Amygdala (tissue), 56 donors: ENCODE data around the gene BTG4.
A peak's percentile ranks its signal among the peaks of the same experiment; 100 is the strongest.

ENCODE experiments used
- DNase-seq, 56 donors: peaks; one replicate each; lab custom pipeline; 2025; lab: John Stamatoyannopoulos, UW

Gene BTG4

GRCh38 chr11:111456859-111457730 lies 55.1 kb downstream of the BTG4 start:
- DNase-seq, result no peak

- no peak for DNase-seq
Measured at GRCh38 chr11:111456086-111456858, 55.9 kb downstream of the BTG4 start.

- DNase-seq, result no peak
Measured at GRCh38 chr11:111455291-111456085, 56.7 kb downstream of the BTG4 start.

GRCh38 chr11:111454561-111455192 lies 57.5 kb downstream of the BTG4 start:
- peak in 45 of 56 donors; percentile 13 to 81 (median 51) for DNase-seq

GRCh38 chr11:111452817-111453552 lies 59.2 kb downstream of the BTG4 start:
- no peak for DNase-seq

- DNase-seq, result no peak
Measured at GRCh38 chr11:111452146-111452545, 60.0 kb downstream of the BTG4 start.

- DNase-seq, result no peak
Measured at GRCh38 chr11:111450480-111451320, 61.5 kb downstream of the BTG4 start.

GRCh38 chr11:111449696-111450479 lies 62.3 kb downstream of the BTG4 start:
- DNase-seq, result peak in 32 of 56 donors; percentile 13 to 94 (median 44)

GRCh38 chr11:111448831-111449557 lies 63.2 kb downstream of the BTG4 start:
- peak in 1 of 56 donors; percentile 40 for DNase-seq

- DNase-seq, result no peak
Measured at GRCh38 chr11:111448414-111448813, 63.8 kb downstream of the BTG4 start.

- no peak for DNase-seq
Measured at GRCh38 chr11:111447931-111448330, 64.3 kb downstream of the BTG4 start.

GRCh38 chr11:111447112-111447471 lies 65.1 kb downstream of the BTG4 start:
- DNase-seq, result no peak

GRCh38 chr11:111446404-111447111 lies 65.6 kb downstream of the BTG4 start:
- peak in 52 of 56 donors; percentile 18 to 89 (median 67) for DNase-seq

- DNase-seq, result no peak
Measured at GRCh38 chr11:111445586-111445985, 66.6 kb downstream of the BTG4 start.
